Testis (tissue), 2 donors: ENCODE measurements around the gene ANKRD12.
"Not testable (repeated sequence)": the region's sequence is repeated elsewhere in the genome, so short reads cannot be mapped to it uniquely, and the experiment has no call there.

ENCODE experiments used
- POLR2A ChIP-seq: fragments of 450-650 bp; IDR thresholded peaks from one replicate; pipeline ENCODE4 v1.6.1; 2017; ENCODE audit warnings: antibody characterized with exemption, mild to moderate bottlenecking, moderate library complexity
- TF ChIP-seq, protein P1 (sequence below), 3 experiments: fragments of 450-650 bp in 2 of 3; fragments of 200-600 bp in 1 of 3; sonication (generic) in 1 of 3; IDR thresholded peaks; one replicate each; pipeline ENCODE4 v1.5.1; 2016 to 2019; ENCODE audit warnings: antibody characterized with exemption in 3 of 3, mild to moderate bottlenecking in 2 of 3, moderate library complexity in 1 of 3

GRCh38 chr18:9162663-9163062 lies 26.1 kb downstream of the ANKRD12 start:
- TF ChIP-seq POLR2A: not testable (repeated sequence)
- TF ChIP-seq, protein P1, sequence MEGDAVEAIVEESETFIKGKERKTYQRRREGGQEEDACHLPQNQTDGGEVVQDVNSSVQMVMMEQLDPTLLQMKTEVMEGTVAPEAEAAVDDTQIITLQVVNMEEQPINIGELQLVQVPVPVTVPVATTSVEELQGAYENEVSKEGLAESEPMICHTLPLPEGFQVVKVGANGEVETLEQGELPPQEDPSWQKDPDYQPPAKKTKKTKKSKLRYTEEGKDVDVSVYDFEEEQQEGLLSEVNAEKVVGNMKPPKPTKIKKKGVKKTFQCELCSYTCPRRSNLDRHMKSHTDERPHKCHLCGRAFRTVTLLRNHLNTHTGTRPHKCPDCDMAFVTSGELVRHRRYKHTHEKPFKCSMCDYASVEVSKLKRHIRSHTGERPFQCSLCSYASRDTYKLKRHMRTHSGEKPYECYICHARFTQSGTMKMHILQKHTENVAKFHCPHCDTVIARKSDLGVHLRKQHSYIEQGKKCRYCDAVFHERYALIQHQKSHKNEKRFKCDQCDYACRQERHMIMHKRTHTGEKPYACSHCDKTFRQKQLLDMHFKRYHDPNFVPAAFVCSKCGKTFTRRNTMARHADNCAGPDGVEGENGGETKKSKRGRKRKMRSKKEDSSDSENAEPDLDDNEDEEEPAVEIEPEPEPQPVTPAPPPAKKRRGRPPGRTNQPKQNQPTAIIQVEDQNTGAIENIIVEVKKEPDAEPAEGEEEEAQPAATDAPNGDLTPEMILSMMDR (IDR thresholded peaks at IDR 0.05): not testable (repeated sequence)
